GM12892 (cell line): ENCODE results near the gene ZSCAN2. TPM values are rescaled to one million over a fixed set of nuclear protein-coding genes. Genes with fewer than 3 reads are reported as not detected.
"Not testable (repeated sequence)": the region's sequence is repeated elsewhere in the genome, so short reads cannot be mapped to it uniquely, and the experiment has no call there.

Experiments
- DNase-seq: peaks from one replicate; pipeline ENCODE4 v3.0.0; 2011; ENCODE audit not compliant: insufficient read length
- FAIRE-seq: peaks from 2 replicates; lab custom pipeline; 2011; peaks lifted over from hg19 to GRCh38; lab: Jason Lieb, UNC
- POLR2A ChIP-seq: IDR thresholded peaks from 2 replicates; pipeline ENCODE4 v1.6.1; 2011; ENCODE audit warnings: low read depth, low read length, control low read depth
- POLR2AphosphoS5 ChIP-seq: IDR thresholded peaks from 2 replicates; pipeline ENCODE4 v1.6.1; 2011; ENCODE audit warnings: low read depth, low read length, control low read depth
- TAF1 ChIP-seq: IDR thresholded peaks from 2 replicates; pipeline ENCODE4 v1.6.1; 2011; ENCODE audit warnings: low read depth, mild to moderate bottlenecking, control low read depth, low read length, borderline replicate concordance
- polyA plus RNA-seq: library from polyadenylated mRNA; unstranded; fragments of >200 nt; gene quantifications from one replicate; pipeline ENCODE4 v1.2.1, GENCODE V29; 2012; ENCODE audit warnings: missing spikeins, inconsistent platforms; ENCODE audit not compliant: missing spikeins

ZSCAN2 gene
- 10.1 TPM for polyA plus RNA-seq

- DNase-seq (peak; percentile 97), FAIRE-seq (peak; percentile 89)
- TF ChIP-seq TAF1 (no peak; the same call in 1 of the 2 replicates), POLR2A (peak; percentile 50; the same call in 1 of the 2 replicates), POLR2AphosphoS5 (no peak)
These were observed at the start of gene ZSCAN2 for GRCh38 chr15:84600687-84601554. TSS of gene ZSCAN2 (plus strand) at chr15:84601009. CDS start at chr15:84603928, 2,919 bp downstream.

GRCh38 chr15:84551624-84552023, 49.2 kb upstream of the ZSCAN2 start:
- DNase-seq, FAIRE-seq: not testable (repeated sequence)

- DNase-seq (no peak), FAIRE-seq (no peak)
- no peak for TF ChIP-seq POLR2AphosphoS5
- TF ChIP-seq TAF1: no peak
- TF ChIP-seq POLR2A: no peak
These were observed 47.9 kb upstream of the ZSCAN2 start for GRCh38 chr15:84552896-84553295.

GRCh38 chr15:84556690-84557089, 44.1 kb upstream of the ZSCAN2 start:
- not testable (repeated sequence) for DNase-seq, FAIRE-seq

- not testable (repeated sequence) for FAIRE-seq, DNase-seq
These were observed 32.8 kb upstream of the ZSCAN2 start for GRCh38 chr15:84568021-84568420.

- peak; percentile 40 for DNase-seq
- FAIRE-seq: no peak
- TF ChIP-seq POLR2AphosphoS5: no peak
- TF ChIP-seq POLR2A: no peak
- no peak for TF ChIP-seq TAF1
These were observed 30.6 kb upstream of the ZSCAN2 start for GRCh38 chr15:84570164-84570735.

- no peak for TF ChIP-seq TAF1
- FAIRE-seq (no peak), DNase-seq (no peak)
These were observed 28.6 kb upstream of the ZSCAN2 start for GRCh38 chr15:84572231-84572630.

GRCh38 chr15:84575493-84575892, 25.3 kb upstream of the ZSCAN2 start:
- DNase-seq (no peak), FAIRE-seq (no peak)
- TF ChIP-seq TAF1 (no peak), POLR2A (no peak), POLR2AphosphoS5 (no peak)

GRCh38 chr15:84577891-84578290, 22.9 kb upstream of the ZSCAN2 start:
- FAIRE-seq, DNase-seq: not testable (repeated sequence)

- not testable (repeated sequence) for DNase-seq, FAIRE-seq
These were observed 21.5 kb upstream of the ZSCAN2 start for GRCh38 chr15:84579261-84579721.

GRCh38 chr15:84581676-84582428, 19.0 kb upstream of the ZSCAN2 start:
- not testable (repeated sequence) for DNase-seq
- FAIRE-seq: peak; percentile 17

GRCh38 chr15:84582583-84583157, 18.1 kb upstream of the ZSCAN2 start:
- no peak for FAIRE-seq
- DNase-seq: no peak
- TF ChIP-seq POLR2A: no peak
- no peak for TF ChIP-seq TAF1
- TF ChIP-seq POLR2AphosphoS5: no peak

- not testable (repeated sequence) for DNase-seq
These were observed 16.9 kb upstream of the ZSCAN2 start for GRCh38 chr15:84583921-84584320.

More at GRCh38 chr15:84583921-84584320, 16.9 kb upstream of the ZSCAN2 start:
- not testable (repeated sequence) for FAIRE-seq
